Calu3 (cell line): Measurements from ENCODE around the gene WFDC5. TPM values are rescaled to one million over a fixed set of nuclear protein-coding genes. Genes with fewer than 3 reads are reported as not detected.

Source experiments
- BruUV-seq: library from RNA; stranded (reverse); fragments of 400-500 nt; replicated peaks from 2 replicates; lab custom pipeline; 2021; lab: Mats Ljungman, UMichigan
- CTCF ChIA-PET: fragments of 300-600 bp; sonication (Branson Sonifier 250); formaldehyde crosslinking; loops from one replicate; lab custom pipeline; 2022; ENCODE audit warnings: antibody characterized with exemption; lab: Charles Lee
- DNase-seq: peaks from one replicate; pipeline ENCODE4 v3.0.0; 2022
- H3K27ac Mint-ChIP-seq: one replicate; pipeline ENCODE4 v1.8.0; 2022; ENCODE audit warnings: mixed read lengths; ENCODE audit not compliant: unreplicated experiment
- H3K27me3 Mint-ChIP-seq: one replicate; pipeline ENCODE4 v1.8.0; 2022; ENCODE audit warnings: mixed read lengths; ENCODE audit not compliant: unreplicated experiment
- H3K36me3 Mint-ChIP-seq: one replicate; pipeline ENCODE4 v1.8.0; 2022; ENCODE audit warnings: mild to moderate bottlenecking, moderate library complexity, mixed read lengths; ENCODE audit not compliant: insufficient read depth, unreplicated experiment
- H3K4me1 Mint-ChIP-seq: one replicate; pipeline ENCODE4 v1.8.0; 2022; ENCODE audit warnings: mild to moderate bottlenecking, low read depth, mixed read lengths; ENCODE audit not compliant: unreplicated experiment
- H3K4me3 Mint-ChIP-seq: one replicate; pipeline ENCODE4 v1.8.0; 2022; ENCODE audit warnings: mild to moderate bottlenecking, low read depth, moderate library complexity, mixed read lengths; ENCODE audit not compliant: unreplicated experiment
- H3K9me3 Mint-ChIP-seq: one replicate; pipeline ENCODE4 v1.8.0; 2022; ENCODE audit warnings: low read depth, mixed read lengths; ENCODE audit not compliant: unreplicated experiment
- intact Hi-C: fragments of 100-400 bp; cut with micrococcal nuclease; formaldehyde crosslinking; loops from one replicate; pipeline ENCODE4 v1.10.0; 2022; ENCODE audit not compliant: unreplicated experiment
- total RNA-seq: library from RNA; stranded (reverse); gene quantifications from 2 replicates; pipeline ENCODE4 v1.2.3, GENCODE V29; 2022
- TF ChIP-seq, protein P1 (sequence below): fragments of 200-600 bp; IDR thresholded peaks from one replicate; pipeline ENCODE4 v1.8.0; 2022; ENCODE audit warnings: antibody characterized with exemption; ENCODE audit not compliant: unreplicated experiment

WFDC5 gene
- total RNA-seq, 1 experiment from 2014 or later = not detected

DNA sequence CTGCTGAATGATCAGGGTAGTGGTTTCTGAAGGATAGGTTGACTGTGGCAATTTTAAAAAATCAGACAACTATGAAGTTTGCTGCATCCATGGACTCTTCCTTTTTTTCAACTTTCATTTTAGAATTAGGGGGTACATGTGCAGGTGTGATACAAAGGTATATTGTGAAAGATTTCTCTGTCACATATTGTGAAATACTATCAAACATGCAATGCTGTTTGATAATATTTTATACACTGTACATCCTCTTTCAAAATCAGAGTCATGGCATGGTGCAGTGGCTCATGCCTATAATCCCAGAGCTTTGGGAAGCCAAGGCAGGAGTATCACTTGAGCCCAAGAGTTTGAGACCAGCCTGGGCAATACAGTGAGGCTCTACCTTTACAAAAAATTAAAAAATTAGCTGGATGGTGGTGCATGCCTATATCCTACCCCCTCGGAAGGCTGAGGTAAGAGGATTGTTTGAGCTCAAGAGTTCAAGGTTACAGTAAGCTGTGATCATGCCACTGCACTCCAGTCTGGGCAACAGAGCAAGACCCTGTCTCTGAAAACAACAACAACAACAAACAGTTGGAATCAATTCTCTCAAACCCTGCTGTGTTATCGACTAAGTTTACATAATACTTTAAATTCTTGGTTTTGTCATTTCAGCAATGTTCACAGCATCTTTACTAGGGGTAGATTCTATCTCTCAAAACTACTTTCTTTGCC lies 4.7 kb upstream of the WFDC5 start:
- CTCF ChIA-PET = no interaction called here
- DNase-seq = no peak
- Mint-ChIP-seq H3K27me3 (peaks cover 70% of the 10 kb centered on the region), H3K27ac (no peak overlapping the region), H3K9me3 (no peaks in the 10 kb centered on the region), H3K4me1 (no peaks in the 10 kb centered on the region), H3K36me3 (no peaks in the 10 kb centered on the region), H3K4me3 (no peak overlapping the region)
- BruUV-seq = no TSS peak
- intact Hi-C loops = no loop called here
- TF ChIP-seq, protein P1, sequence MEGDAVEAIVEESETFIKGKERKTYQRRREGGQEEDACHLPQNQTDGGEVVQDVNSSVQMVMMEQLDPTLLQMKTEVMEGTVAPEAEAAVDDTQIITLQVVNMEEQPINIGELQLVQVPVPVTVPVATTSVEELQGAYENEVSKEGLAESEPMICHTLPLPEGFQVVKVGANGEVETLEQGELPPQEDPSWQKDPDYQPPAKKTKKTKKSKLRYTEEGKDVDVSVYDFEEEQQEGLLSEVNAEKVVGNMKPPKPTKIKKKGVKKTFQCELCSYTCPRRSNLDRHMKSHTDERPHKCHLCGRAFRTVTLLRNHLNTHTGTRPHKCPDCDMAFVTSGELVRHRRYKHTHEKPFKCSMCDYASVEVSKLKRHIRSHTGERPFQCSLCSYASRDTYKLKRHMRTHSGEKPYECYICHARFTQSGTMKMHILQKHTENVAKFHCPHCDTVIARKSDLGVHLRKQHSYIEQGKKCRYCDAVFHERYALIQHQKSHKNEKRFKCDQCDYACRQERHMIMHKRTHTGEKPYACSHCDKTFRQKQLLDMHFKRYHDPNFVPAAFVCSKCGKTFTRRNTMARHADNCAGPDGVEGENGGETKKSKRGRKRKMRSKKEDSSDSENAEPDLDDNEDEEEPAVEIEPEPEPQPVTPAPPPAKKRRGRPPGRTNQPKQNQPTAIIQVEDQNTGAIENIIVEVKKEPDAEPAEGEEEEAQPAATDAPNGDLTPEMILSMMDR = no peak

DNA sequence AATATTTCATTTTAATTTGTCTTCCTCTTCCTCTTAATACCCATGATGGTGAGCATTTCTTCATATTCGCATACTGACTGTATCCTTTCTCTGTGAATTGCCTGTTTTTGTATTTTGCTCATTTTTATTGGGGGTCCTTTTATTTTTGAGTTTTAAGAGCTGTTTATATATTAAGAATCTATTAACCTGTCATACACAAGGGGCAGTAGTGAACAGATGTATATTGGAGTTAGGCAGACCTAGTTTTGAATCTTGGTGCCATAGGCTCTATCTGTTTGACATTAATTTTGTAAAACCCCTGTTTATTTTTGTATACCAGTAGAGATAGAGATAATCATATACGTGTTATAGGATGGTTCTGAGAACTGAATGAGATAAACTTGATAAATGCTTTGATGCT lies 3.1 kb upstream of the WFDC5 start:
- intact Hi-C loops = no loop called here
- DNase-seq = no peak
- TF ChIP-seq, protein P1 = no peak

DNA sequence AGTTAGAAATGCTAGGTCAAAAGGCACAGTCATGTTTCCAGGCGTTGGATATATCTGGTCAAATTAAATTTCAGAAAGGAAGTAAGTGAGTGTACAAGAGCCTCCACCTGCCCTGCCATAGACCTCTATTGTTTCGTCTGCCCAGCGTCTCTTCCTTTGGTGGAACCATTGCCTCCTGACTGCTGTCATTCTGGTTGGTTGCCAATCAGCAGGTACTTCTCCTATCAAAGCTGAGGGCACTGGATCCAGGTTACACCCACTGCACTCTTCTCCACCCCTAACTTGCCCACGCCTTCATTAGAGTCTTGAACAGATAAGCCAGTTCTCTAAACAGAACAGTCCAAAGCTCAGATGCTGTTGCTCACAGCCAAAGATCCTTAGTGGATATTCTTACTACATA lies 2.6 kb upstream of the WFDC5 start:
- CTCF ChIA-PET = interaction anchor here (0.8 to 1.7 kb wide), 8 partner anchors 11 to 176 kb away, joined by 3 to 7 read pairs (median 4); no protein-coding TSS in a partner anchor
- H3K4me1 Mint-ChIP-seq = no peaks in the 10 kb centered on the region
- no peaks in the 10 kb centered on the region for H3K9me3 Mint-ChIP-seq
- DNase-seq = no peak
- BruUV-seq = no TSS peak
- intact Hi-C loops = no loop called here
- TF ChIP-seq, protein P1 = peak; percentile 8
- H3K27me3 Mint-ChIP-seq = peaks cover 63% of the 10 kb centered on the region
- H3K4me3 Mint-ChIP-seq = no peak overlapping the region
- H3K27ac Mint-ChIP-seq = no peak overlapping the region
- H3K36me3 Mint-ChIP-seq = no peaks in the 10 kb centered on the region

More for the DNA sequence above, 3.1 kb upstream of the WFDC5 start:
- Mint-ChIP-seq H3K27me3 (peaks cover 66% of the 10 kb centered on the region), H3K27ac (no peak overlapping the region), H3K4me3 (no peak overlapping the region), H3K36me3 (no peaks in the 10 kb centered on the region), H3K9me3 (no peaks in the 10 kb centered on the region), H3K4me1 (no peaks in the 10 kb centered on the region)
- no TSS peak for BruUV-seq
- CTCF ChIA-PET = interaction anchor here (0.6 to 1.7 kb wide), 10 partner anchors 10 to 176 kb away, joined by 3 to 7 read pairs (median 3); no protein-coding TSS in a partner anchor

DNA sequence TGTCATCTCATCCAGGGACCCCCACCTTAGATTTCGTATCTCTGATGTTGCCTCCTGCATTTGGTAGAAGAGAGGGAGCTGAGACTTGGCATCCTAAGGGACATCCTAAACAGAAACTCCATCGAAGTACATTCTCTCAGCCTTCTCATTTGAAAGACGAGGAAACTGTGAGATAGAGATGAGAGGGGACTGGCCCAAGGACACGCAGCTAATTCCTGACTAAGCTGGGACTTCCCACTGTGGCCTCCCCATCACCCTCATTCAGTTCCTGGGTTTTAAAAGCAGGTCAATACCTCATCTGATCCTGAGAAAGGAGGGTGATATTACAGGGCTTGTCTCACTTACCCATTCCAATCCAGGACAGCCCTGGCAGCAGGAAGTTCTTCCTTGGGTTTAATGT lies 855 bp upstream of the WFDC5 start:
- CTCF ChIA-PET = interaction anchor here (0.8 kb wide), 1 partner anchor 72 kb away, joined by 4 read pairs; no protein-coding TSS in a partner anchor

More for the DNA sequence above, 855 bp upstream of the WFDC5 start:
- Mint-ChIP-seq H3K27ac (no peak overlapping the region), H3K4me3 (no peak overlapping the region), H3K4me1 (no peaks in the 10 kb centered on the region), H3K9me3 (no peaks in the 10 kb centered on the region), H3K36me3 (no peaks in the 10 kb centered on the region), H3K27me3 (peaks cover 50% of the 10 kb centered on the region)
- DNase-seq = no peak
- BruUV-seq = no TSS peak
- intact Hi-C loops = no loop called here
- TF ChIP-seq, protein P1 = no peak
